HepG2 (cell line): Measurements from ENCODE around the gene SLC28A1. TPM values are rescaled to one million over a fixed set of nuclear protein-coding genes. Genes with fewer than 3 reads are reported as not detected.

ENCODE experiments used
- ATAC-seq: fragments of 200-7000 bp; cut with Tn5 transposase; 3 replicates; pipeline ENCODE4 v1.9.1; 2020; ENCODE audit warnings: mild to moderate bottlenecking, moderate library complexity
- BruUV-seq: library from RNA; stranded (reverse); fragments of 400-500 nt; replicated peaks from 2 replicates; lab custom pipeline; 2021; lab: Mats Ljungman, UMichigan
- CTCF ChIA-PET: fragments of 300-600 bp; formaldehyde crosslinking; extraction: SDS; loops from one replicate; lab custom pipeline; 2021; ENCODE audit warnings: low total read pairs, inconsistent platforms, low intra/inter-chr PET ratio; lab: Yijun Ruan, JAX
- POLR2A ChIA-PET: fragments of 350-600 bp; sonication (Branson Sonifier 250); formaldehyde crosslinking; loops from one replicate; lab custom pipeline; 2020; ENCODE audit warnings: antibody characterized with exemption, inconsistent platforms; lab: Yijun Ruan, JAX
- DNase-seq: peaks from one replicate; pipeline ENCODE4 v3.0.0-alpha.2; 2015; ENCODE audit warnings: low spot score
- FAIRE-seq: peaks from 3 replicates; lab custom pipeline; 2011; peaks lifted over from hg19 to GRCh38; lab: Jason Lieb, UNC
- H2AFZ ChIP-seq: one replicate; pipeline ENCODE4 v1.6.1; 2011; ENCODE audit warnings: low read length, inconsistent platforms
- H3K27ac ChIP-seq: fragments of 300-600 bp; 3 replicates; pipeline ENCODE4 v1.8.0; 2011; ENCODE audit warnings: mixed run types, mild to moderate bottlenecking, mixed read lengths, low read length, inconsistent platforms; ENCODE audit not compliant: insufficient read depth; ENCODE audit errors: extremely low read length
- H3K27me3 ChIP-seq, 2 experiments: fragments of 200-600 bp in 1 of 2; 2 replicates in 1 of 2; 3 replicates in 1 of 2; pipeline versions ENCODE4 v1.6.0 to v1.8.0; 2011; ENCODE audit warnings: low read length in 2 of 2, mild to moderate bottlenecking in 2 of 2, moderate library complexity in 2 of 2, inconsistent platforms in 1 of 2; ENCODE audit not compliant: insufficient read depth in 2 of 2, control insufficient read depth in 1 of 2
- H3K36me3 ChIP-seq, 2 experiments: fragments of 200-600 bp in 1 of 2; replicated peaks in 1 of 2; 2 replicates in 1 of 2; 3 replicates in 1 of 2; pipeline versions ENCODE4 v1.5.1 to v1.8.0; 2011; ENCODE audit warnings: low read length in 2 of 2, inconsistent platforms in 1 of 2; ENCODE audit not compliant: insufficient read depth in 2 of 2, control insufficient read depth in 1 of 2
- H3K4me1 ChIP-seq: 2 replicates; pipeline ENCODE4 v1.5.1; 2012; ENCODE audit warnings: low read length, inconsistent platforms; ENCODE audit not compliant: insufficient read depth
- H3K4me2 ChIP-seq: 2 replicates; pipeline ENCODE4 v1.6.0; 2011; ENCODE audit warnings: low read depth, low read length, inconsistent platforms
- H3K4me3 ChIP-seq, 3 experiments: fragments of 200-600 bp in 1 of 3; sonication (generic), shearing (Covaris generic) in 1 of 3; replicated peaks in 1 of 3; 2 replicates each; pipeline ENCODE4 v1.5.1; 2011 to 2016; ENCODE audit warnings: low read length in 3 of 3, inconsistent platforms in 2 of 3, low read depth in 2 of 3, mild to moderate bottlenecking in 2 of 3, control low read depth in 1 of 3, mixed read lengths in 1 of 3; ENCODE audit not compliant: insufficient read depth in 1 of 3
- H3K79me2 ChIP-seq: one replicate; pipeline ENCODE4 v1.6.1; 2011; ENCODE audit warnings: low read length, inconsistent platforms; ENCODE audit not compliant: insufficient read depth
- H3K9ac ChIP-seq: 2 replicates; pipeline ENCODE4 v1.6.0; 2011; ENCODE audit warnings: mild to moderate bottlenecking, low read depth, low read length, inconsistent platforms; ENCODE audit not compliant: insufficient read depth
- H3K9me3 ChIP-seq: 2 replicates; pipeline ENCODE4 v1.5.1; 2012; ENCODE audit warnings: mild to moderate bottlenecking, low read length
- H4K20me1 ChIP-seq: 2 replicates; pipeline ENCODE4 v1.6.0; 2011; ENCODE audit warnings: inconsistent platforms, mild to moderate bottlenecking, low read length, moderate library complexity; ENCODE audit not compliant: insufficient read depth
- ELK4 ChIP-seq: sonication (generic); formaldehyde crosslinking; IDR thresholded peaks from 2 replicates; pipeline ENCODE4 v1.9.0; 2021; ENCODE audit warnings: missing genetic modification reagents, borderline replicate concordance
- HNF1B ChIP-seq: sonication (generic); formaldehyde crosslinking; IDR thresholded peaks from 2 replicates; pipeline ENCODE4 v1.5.1; 2020; ENCODE audit warnings: mild to moderate bottlenecking, moderate library complexity, missing genetic modification reagents
- KDM5A ChIP-seq: fragments of 200-600 bp; sonication (generic); IDR thresholded peaks from 2 replicates; pipeline ENCODE4 v1.7.0; 2018; ENCODE audit warnings: antibody characterized with exemption, mild to moderate bottlenecking, low read length, borderline replicate concordance
- MAFK ChIP-seq, 2 experiments: IDR thresholded peaks in 1 of 2; conservative IDR thresholded peaks in 1 of 2; 2 replicates each; pipeline ENCODE4 v1.6.1; 2011; ENCODE audit warnings: improper control_type of control experiment in 2 of 2, low read length in 2 of 2
- RARG ChIP-seq: sonication (generic); formaldehyde crosslinking; IDR thresholded peaks from 2 replicates; pipeline ENCODE4 v1.4.0; 2020; ENCODE audit warnings: low read depth, mild to moderate bottlenecking, missing genetic modification reagents
- SP4 ChIP-seq: sonication (generic); formaldehyde crosslinking; IDR thresholded peaks from 2 replicates; pipeline ENCODE4 v1.8.1; 2023; ENCODE audit warnings: mild to moderate bottlenecking, missing genetic modification reagents
- TFDP2 ChIP-seq: sonication (generic); formaldehyde crosslinking; IDR thresholded peaks from 2 replicates; pipeline ENCODE4 v1.4.0; 2020; ENCODE audit warnings: missing genetic modification reagents
- XBP1 ChIP-seq: sonication (generic); formaldehyde crosslinking; IDR thresholded peaks from 2 replicates; pipeline ENCODE4 v1.5.0; 2020; ENCODE audit warnings: missing genetic modification reagents
- ZNF691 ChIP-seq: sonication (generic); formaldehyde crosslinking; IDR thresholded peaks from 2 replicates; pipeline ENCODE4 v1.4.0; 2020; ENCODE audit warnings: missing genetic modification reagents, low read depth, mild to moderate bottlenecking, borderline replicate concordance
- WGBS: methylation state at CpG from one replicate; pipeline ENCODE4 v1.1.6; 2017; ENCODE audit warnings: low lambda C conversion rate; 5-methylcytosine and 5-hydroxymethylcytosine counted together
- in situ Hi-C: cut with HindIII; loops from 2 replicates; pipeline ENCODE4 v1.10.0; 2017; ENCODE audit warnings: low pct_unique_long_range_greater_than_20kb; ENCODE audit not compliant: extremely low pct_ligation_motif_present
- intact Hi-C: fragments of 100-400 bp; cut with micrococcal nuclease; formaldehyde crosslinking; loops from one replicate; pipeline ENCODE4 v1.10.0; 2022; ENCODE audit not compliant: unreplicated experiment
- polyA plus RNA-seq, 8 experiments: library from polyadenylated mRNA; depleted of rRNA in 3 of 8; stranded (reverse) in 7 of 8; unstranded in 1 of 8; fragments of >200 nt; fragmentation: Illumina TruSeq in 4 of 8; extraction: Trizol in 4 of 8; gene quantifications; 2 replicates each; pipeline versions ENCODE4 v1.2.1 to v1.2.3, GENCODE V29; 2011 to 2016; ENCODE audit warnings: low read depth in 4 of 8, missing spikeins in 1 of 8, mixed read lengths in 1 of 8; ENCODE audit not compliant: insufficient read depth in 1 of 8
- total RNA-seq, 5 experiments: library from RNA; depleted of rRNA; stranded (reverse); fragments of >200 nt; fragmentation: Illumina TruSeq; extraction: Trizol; gene quantifications; 2 replicates each; pipeline ENCODE4 v1.2.3, GENCODE V29; 2016; ENCODE audit warnings: low read depth in 1 of 5

Gene SLC28A1
- total and polyA plus RNA-seq, 2 of the 13 experiments (the other 11 are each of a cell fraction or from before 2014, with no cell fraction given) = 0.31 to 5.8 TPM

GRCh38 chr15:84942456-84942855 lies 58.0 kb downstream of the SLC28A1 start:
- FAIRE-seq = no peak

More at GRCh38 chr15:84942456-84942855, 58.0 kb downstream of the SLC28A1 start:
- Histone ChIP-seq H3K27ac (no peak overlapping the region), H3K4me3 (no peak overlapping the region), H3K4me2 (no peak overlapping the region), H2AFZ (no peak overlapping the region), H3K9ac (no peak overlapping the region), H3K27me3 (no peaks in the 10 kb centered on the region; a peak in 1 of 5 replicates), H3K4me1 (peaks cover 24% of the 10 kb centered on the region), H3K36me3 (no peaks in the 10 kb centered on the region), H3K9me3 (no peaks in the 10 kb centered on the region), H3K79me2 (no peaks in the 10 kb centered on the region), H4K20me1 (no peaks in the 10 kb centered on the region)
- WGBS = 79% methylated on average over 2 of the region's 2 CpGs
- no peak for DNase-seq
- ATAC-seq = no peak
- ChIA-PET POLR2A (no interaction called here), CTCF (no interaction called here)
- TF ChIP-seq MAFK (conservative IDR thresholded peaks at IDR 0.05 in 1 of 2, IDR thresholded peaks at IDR 0.05 in 1 of 2; ENCODE audit: low read length in 2 of 2) (no peak), ZNF691 (no peak), SP4 (no peak), RARG (CRISPR knock-in tag) (no peak), TFDP2 (CRISPR knock-in tag) (no peak), ELK4 (CRISPR knock-in tag) (no peak), KDM5A (no peak), XBP1 (CRISPR knock-in tag) (no peak), HNF1B (CRISPR knock-in tag) (no peak)
- intact Hi-C loops (no loop called here), in situ Hi-C loops (no loop called here)
- no TSS peak for BruUV-seq
